HG02884 (cell line): Measurements from ENCODE around the gene REV3L.
"Not testable (repeated sequence)": the region's sequence is repeated elsewhere in the genome, so short reads cannot be mapped to it uniquely, and the experiment has no call there.

Experiments used
- ATAC-seq: cut with Tn5 transposase; IDR thresholded peaks from one replicate; pipeline ENCODE4 v1.9.1; 2021; ENCODE audit warnings: mild to moderate bottlenecking, moderate library complexity; ENCODE audit not compliant: unreplicated experiment

REV3L gene

DNA sequence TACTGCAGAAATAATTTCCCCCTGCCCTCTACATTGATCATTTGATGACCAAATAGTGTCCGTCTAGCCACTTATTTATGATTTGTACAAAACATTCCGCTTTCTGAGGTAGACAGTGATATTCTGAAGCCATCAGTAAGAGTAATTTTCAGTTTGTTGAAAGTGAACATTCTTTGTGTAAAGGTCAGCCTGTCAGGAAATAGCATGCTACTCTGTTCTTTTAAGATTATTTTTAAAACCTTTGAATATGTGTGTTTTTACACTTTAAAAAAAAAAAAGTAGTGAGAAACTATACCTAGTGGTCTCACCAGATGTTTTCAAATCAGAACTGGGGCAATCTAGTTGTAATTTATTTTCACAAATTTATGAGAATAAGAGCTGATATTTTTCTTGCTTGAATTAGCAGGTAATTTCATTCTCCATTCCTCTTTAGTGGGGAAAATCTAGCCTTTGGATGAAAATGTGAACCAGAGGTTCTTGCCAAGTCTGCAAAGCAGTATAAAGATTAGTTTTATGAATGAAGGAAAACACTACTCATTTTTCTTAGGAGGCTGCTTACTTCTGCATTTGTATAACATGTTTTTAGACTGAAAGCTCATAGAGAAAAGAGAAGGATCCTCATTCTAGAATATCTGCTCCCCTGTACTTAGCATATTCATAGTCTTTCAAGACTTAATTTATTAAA lies 12.1 kb upstream of the REV3L start:
- no peak for ATAC-seq

DNA sequence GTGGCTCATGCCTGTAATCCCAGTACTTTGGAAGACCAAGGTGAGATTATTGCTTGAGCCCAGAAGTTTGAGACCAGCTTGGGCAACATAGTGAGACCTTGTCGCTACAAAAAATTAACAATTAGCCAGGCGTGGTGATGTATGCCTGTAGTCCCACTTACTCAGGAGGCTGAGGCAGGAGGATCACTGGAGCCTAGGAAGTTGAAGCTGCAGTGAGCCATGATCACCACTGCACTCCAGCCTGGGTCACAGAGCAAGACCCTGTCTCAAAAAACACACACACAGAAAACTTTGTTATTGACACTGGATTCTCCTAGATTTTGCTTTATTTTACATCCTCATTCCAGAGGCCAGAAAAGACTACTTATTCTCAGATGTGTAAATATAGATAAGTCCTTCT lies 9.5 kb upstream of the REV3L start:
- no peak for ATAC-seq

DNA sequence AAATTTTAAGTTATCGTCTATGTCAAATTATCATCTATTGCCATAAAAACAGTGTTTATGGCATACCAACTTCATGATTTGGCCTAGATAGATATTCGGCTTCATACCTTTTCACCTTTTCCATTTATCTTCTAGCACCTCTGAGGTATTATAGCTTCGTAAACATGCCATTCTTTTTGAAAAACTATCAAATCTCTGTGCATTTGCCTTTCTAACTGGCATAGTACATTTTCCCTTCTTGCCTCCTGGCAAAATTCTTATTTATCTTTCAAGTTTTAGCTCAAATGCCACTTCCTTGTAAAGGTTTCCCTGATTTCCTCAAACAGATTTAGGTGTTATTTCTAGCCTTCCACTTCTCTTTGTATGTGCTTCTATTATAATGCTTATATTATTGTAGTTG lies 7.0 kb upstream of the REV3L start:
- ATAC-seq: no peak

DNA sequence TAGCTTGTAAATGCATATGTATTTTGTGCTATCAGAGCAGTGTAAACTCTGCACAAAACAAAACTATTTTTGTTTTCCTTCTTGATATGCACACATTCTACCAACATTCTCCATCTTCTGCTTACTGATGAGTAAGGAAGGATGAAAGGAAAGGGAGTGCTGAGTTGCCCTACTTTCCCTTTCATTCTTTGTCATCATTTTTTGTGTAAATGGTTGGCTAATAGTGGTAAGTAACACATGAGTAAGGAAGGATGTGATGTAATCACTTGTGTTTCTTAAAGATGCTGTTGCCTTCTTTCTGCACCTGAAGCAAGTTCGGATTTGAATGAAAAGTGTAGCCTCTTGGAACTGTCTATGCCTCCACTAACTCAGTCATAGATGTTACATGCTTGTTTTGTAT lies 4.6 kb upstream of the REV3L start:
- ATAC-seq: no peak

DNA sequence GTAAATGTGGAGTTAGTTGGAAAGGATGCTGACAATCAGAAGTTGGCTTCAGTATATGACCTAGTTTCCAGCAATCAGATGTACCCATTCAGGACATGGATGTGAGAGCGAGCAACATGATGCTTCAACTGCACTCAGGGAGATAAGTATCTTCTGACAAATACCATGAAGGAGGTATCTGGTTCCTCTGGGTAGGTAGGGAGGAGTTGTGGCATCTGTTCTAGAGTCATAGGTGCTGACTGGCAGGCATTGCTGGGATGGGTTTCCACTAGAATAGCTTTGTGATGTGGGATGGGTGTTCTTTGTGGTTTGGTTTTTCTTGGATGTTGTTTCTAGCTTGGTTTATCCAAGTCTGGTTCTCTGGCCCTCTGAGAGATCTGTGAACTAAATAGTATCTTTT lies 3.9 kb upstream of the REV3L start:
- ATAC-seq: no peak

DNA sequence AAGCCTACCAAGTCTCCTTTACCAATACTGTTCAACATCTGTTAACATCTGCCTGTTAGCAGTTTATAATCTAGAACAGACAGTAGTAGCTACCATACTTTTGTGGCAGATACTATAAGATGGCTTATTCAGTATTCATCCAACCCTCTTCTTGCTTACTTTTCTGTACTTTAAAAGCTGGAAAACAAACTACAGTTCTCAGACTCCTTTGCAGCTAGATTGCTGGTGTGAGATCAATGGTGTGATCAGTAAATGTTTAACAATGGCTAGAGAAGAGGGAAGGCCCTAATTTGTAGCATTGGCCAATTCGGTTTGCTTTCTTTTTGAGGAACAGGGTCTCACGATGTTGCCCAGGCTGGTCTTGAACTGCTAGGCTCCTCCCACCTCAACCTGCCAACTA lies 3.5 kb upstream of the REV3L start:
- ATAC-seq: no peak

DNA sequence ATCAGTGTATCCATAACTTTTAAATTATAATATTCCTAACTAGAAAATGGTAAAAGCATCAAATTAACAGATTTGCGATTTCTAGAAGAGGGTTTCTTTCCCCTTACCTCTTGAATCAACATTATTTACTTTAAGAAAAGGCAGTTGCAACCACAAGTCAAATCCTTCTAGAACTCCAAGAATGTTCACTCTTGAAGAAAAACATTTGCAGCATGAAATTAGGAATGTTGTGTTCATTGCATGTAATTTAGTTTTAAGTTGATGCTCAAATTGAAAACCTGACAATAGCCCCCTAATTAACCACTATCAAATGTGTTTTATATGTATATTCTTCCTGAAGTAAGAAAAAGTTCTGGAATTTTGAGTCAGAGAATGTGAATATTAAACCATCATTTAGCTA lies 2.3 kb upstream of the REV3L start:
- ATAC-seq: no peak

DNA sequence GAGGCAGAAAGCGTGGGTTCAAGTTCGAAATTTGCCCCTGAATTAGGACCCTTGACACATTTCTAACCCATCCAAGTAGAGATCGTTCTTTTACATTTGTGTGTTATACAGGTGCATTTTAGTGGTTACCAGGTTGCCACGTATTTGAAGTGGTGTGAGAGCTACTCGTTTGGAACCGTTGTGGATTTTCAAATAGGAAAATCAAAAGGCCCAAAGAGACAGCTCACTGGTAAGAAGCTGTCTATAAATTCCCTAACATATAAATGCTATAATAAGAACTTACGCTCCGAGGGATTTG lies 1.6 kb upstream of the REV3L start:
- ATAC-seq: no peak

DNA sequence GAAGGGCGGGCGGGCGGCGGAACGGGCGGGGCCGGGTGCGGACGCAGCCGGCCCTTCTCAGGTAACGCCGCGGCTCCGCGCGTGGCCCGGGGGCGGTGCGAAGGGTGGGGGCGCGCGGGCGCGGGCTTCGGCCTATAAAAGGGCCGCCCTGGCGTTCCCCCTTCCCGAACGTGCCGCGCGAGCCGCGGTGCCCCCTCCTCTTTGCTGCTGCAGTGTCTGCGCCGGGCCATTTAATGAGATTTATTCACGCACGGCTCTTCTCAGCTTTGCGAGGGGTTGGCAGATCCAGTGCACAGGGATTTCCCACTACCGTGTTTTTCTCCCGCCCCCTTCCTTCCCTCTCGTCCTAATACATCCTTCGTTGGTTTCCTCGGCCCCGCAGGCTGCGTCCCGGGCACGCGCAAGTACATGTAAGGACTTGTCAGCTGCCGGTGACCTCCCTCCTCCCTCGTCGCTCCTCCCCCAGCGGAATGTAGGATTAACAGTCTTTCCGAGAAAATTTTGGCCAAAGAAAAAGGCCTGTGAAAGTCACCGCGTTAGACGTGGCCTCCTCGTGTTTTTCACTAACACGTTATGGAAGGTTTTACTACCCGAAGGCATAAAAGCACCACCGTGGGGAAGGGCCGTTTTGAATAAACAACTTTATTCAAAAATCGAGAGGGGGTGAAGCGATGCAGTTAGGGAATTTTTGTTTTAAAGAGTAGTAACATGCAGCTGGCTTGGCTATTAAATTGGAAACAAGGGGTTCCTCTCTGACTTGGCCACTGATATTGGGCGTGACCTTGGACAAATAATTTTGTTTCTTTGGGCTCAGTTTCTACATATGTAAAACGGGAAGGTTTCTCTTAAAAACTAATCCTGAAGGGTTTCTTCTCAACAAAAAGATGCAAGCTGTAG lies 966 bp upstream of the REV3L start:
- peak; percentile 29 for ATAC-seq

DNA sequence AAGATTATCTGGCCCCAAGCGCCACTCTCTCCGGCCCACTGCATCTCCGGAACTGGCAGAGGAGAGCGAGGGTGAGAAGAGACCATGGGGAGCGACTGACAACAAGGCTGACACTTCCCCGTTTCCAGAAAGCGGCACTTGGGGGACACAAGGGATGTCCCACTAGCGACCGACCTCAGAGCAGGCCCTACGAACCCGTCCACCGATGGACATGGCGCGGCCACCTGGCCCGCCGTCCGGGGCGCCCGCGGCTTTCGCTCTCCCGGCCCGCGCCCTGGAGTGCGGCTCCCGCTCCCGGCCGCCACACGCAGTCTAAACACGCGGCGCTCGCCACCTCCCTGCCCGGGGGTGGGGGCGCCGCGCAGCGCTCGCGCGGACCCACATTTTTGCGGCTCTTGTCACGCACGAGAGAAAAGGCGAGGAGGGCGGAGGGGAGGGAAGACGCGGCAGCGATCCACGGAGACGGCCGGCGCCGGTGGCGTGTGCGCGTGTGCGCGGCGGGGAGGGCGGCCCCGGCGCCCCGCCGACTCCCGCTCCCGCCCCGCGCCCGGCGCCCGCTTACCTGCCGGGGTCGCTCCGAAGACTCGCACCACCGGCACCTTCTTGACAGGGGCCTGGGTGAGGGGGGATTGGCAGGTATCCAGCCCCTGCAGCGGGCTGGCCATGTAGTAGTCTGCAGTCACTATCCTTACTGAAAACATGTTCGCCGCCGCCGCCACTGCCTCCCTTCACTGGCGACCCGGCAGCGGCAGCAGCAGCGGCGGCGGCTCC lies 645 bp downstream of the REV3L start:
- ATAC-seq: peak; percentile 17

DNA sequence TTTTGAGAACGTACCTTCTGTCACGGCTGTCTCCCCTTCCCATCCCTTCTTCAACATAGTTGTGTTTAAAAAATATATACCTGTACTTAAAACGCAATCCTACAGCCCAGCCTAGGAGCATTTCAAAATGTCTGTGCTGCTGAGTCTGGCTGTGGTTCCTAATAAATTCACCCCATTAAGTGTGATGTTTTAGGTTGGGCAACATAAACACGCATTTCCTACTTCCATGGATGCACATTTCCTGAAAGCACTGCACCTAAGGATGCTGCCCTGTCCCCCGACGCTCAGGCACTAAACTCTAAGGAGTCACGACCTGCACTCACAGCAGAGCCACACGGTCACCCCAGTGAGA lies 1.2 kb downstream of the REV3L start:
- ATAC-seq: no peak

DNA sequence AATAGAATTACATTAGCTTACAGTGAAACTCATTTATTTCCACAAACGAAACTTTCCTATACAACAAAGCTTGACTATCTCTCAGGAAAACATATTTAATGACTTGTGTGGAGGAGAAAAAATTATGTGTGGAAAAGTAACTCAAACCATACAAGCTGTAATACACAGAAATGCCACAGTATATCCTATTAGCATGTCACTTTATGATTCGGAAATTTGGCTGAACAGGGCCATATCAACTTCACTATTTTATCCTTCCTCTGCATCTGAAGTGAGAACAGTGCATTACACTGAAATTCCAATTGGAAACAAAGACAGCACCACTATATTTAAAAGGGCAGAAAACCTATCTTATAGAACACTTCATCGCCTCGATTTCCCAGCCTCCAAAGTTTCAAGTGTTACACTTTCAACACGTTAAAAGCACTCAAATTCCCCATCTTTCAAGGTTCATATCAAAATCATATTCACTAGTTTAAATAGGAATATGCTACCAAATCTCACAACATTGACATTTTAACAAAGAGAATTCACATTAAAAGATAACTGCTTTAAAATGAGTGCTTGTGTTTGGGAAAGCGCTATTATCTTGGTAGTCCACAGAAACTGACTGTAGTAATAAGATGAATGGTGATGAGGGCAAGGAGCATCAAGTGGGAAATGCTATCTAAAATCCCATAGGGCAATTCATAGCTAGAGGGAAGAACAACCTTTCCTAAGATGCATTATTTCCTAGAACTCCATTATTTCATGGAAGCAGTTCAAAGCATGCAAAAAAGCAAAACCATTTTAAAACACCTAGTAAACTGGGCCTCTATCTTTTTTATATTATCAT lies 1.8 kb downstream of the REV3L start:
- no peak for ATAC-seq

DNA sequence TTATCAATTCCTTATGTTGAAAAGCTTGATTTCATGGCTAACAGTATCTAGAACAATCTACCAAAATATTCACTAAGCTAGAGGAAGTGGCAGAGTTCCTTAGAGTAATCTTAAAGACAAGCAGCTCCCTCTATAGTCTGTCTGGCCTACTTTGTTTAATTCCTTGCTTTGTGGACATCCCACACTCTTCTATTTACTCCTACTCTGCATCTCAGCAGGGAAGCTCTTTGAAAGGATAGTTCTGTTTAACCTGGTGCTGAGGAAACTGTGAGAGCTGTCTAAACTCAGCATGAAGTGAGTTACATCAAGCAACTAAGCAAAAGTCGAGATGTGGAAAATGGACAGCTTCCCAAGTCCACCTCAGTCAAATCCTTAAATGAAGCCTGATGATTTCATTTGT lies 4.3 kb downstream of the REV3L start:
- peak; percentile 20 for ATAC-seq

DNA sequence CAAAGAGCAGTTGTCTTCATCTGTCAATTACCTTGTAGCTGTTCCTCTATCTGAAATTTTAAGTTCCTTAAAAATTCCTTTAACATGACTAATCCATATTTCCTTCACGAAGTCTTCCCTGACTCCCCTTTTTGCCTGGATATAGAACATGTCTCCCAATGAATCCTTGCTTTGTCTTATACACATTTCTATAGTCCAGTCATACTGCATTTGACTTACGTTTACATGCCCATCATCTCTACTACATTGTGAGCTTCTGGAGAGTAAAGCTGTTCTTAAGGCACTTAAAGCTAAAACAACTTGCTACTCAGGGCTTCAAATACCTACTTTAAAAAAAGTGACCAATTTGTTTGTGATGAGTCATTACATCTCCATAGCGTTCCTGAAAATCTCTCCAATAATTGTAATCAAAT lies 4.9 kb downstream of the REV3L start:
- ATAC-seq: no peak

DNA sequence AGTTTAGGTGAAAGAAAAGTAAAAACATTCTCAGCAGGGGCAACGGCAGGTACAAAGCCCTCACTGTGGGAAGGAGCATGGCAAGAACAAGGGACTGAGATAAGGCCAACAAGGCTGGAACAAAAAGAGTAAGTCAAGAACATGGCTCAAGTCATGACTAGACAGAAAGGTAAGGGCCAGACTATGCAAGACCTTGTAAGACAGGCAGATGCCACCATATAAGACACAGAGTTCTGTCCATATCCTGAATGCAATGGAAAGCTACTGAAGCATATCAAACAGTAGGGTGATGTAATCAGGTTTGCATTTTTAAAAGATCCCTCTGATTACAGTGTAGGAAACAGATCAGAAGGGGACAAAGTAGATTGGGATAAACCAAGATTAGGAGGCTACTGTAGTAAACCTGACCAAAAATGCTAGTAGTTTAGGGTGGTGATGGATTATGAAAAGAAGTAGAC lies 5.5 kb downstream of the REV3L start:
- ATAC-seq: peak; percentile 37

DNA sequence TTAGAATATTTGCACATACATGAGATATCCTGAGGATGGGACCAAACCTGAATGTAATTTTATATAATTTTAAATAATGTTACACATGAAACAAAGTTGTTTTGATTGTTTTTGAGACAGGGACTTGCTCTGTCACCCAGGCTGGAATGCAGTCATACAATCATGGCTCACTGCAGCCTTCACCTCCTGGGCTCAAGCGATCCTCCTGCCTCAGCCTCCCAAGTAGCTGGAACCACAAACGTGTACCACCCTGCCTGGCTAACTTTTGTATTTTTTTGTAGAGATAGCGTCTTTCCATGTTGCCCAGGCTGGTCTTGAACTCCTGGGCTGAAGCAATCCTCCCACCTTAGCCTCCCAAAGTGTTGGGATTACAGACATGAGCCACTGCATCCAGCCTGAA lies 7.0 kb downstream of the REV3L start:
- not testable (repeated sequence) for ATAC-seq

DNA sequence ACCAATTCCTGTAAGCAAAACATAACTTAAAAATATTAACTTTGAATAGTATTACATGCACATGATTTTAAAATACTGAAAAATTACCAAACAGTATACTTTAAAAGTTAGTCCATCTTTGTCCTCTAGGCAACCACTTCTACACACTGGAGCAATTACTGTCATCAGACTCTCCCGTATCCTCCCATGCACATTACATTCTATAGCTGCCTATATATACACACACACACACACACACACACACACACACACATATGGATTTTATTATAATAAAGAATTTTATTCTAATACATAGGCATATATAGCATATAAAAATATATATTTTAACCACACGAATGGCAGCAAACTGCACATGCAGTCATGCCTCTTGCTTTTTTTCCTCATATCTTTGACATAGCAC lies 8.2 kb downstream of the REV3L start:
- ATAC-seq: no peak

DNA sequence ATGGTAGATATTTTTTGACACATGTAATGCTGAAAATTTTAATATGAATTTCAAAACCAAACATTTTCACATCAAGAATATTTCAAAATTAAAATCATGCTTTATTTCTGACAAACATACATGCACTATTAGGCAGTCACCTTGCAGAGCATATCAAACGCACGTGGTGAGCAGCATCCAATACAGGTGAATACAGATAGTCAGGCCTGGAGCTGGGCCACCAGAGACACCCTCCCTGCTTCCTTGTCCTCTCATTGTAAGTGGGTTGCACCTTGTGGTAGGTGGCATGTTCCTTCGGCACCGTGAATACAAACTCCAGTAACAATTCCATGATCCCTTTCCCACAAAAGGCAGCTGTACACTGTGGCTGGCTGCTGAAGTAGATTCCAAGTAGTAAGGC lies 8.9 kb downstream of the REV3L start:
- no peak for ATAC-seq

DNA sequence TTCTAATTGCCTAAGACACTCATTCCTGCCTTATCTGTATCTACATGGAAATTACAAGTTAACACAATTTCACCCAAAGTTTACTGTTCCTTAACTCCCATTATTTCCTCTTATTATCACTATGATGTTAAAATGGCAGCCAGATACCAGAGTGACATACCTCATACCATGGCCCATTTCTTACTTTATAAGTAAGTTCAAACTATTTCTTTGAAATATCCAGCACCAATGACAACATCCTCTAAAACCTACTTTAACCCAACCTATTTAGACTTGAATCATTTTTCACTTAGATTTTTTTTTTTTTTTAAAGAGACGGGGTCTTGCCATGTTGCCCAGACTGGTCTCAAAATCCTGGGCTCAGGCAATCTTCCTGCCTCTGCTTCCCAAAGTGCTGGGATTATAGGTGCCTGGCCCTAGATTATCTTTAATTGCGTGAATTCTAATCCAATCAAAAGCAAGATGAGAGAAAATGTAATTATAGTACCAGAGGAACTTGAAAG lies 10.0 kb downstream of the REV3L start:
- no peak for ATAC-seq

DNA sequence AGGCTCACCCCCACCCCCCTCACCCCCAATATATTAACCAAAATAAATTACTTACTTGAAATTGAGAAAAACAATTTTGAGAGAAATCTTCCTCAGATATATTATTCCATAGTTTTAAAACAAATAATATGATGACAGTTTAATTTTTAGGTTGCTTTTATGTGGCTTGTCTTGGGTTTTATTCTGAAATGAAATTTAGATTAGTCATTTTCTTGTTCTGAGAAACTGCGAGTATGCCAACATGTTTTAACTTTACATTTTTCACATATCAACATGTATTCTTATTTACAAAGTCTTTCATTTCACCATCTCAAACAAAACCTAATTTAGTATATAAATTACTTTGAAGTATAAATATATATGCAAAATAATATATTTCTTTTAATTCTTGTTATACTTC lies 11.1 kb downstream of the REV3L start:
- ATAC-seq: no peak

DNA sequence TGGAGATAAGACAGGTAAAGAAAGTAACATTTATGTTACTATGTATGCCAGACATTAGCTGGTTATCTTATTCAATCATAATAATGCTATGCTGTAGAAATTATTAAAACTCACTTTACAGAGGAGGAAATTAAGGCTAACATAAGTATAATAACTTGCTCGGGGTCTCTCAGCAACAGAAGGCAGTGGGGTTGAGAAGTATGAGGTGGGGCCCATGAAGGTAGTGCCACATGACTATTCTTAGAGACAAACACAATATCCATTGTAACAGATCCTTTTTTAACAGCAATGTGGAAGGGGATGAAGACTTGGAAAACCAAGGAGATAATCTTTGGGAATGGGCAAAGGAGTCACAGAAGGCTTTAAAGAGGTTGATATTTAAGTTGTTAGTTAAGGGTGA lies 11.5 kb downstream of the REV3L start:
- no peak for ATAC-seq
